ENCODE results near the gene PEX5L. TPM values are rescaled to one million over a fixed set of nuclear protein-coding genes. Genes with fewer than 3 reads are reported as not detected.
A peak's percentile ranks its signal among the peaks of the same experiment; 100 is the strongest.
"Not testable (repeated sequence)": the region's sequence is repeated elsewhere in the genome, so short reads cannot be mapped to it uniquely, and the experiment has no call there.

The PEX5L gene
- total RNA-seq, 1 experiment from 2014 or later, result not detected

GRCh38 chr3:179796421-179796820 lies 240.3 kb downstream of the PEX5L start:
- Histone ChIP-seq H3K4me3 (no peak overlapping the region), H3K9me3 (replicated peaks) (no peaks in the 10 kb centered on the region), H3K27ac (no peak overlapping the region), H3K4me1 (no peaks in the 10 kb centered on the region), H3K27me3 (no peaks in the 10 kb centered on the region), H3K36me3 (no peaks in the 10 kb centered on the region)
- no peak for DNase-seq

- Histone ChIP-seq H3K4me3 (no peak overlapping the region), H3K36me3 (no peaks in the 10 kb centered on the region), H3K9me3 (replicated peaks) (no peaks in the 10 kb centered on the region), H3K27me3 (no peaks in the 10 kb centered on the region), H3K27ac (no peak overlapping the region), H3K4me1 (no peaks in the 10 kb centered on the region)
- no peak for DNase-seq
Observed at GRCh38 chr3:179794355-179794754, 242.4 kb downstream of the PEX5L start.

- Histone ChIP-seq H3K36me3 (no peaks in the 10 kb centered on the region), H3K9me3 (replicated peaks) (no peaks in the 10 kb centered on the region), H3K27ac (no peak overlapping the region), H3K27me3 (no peaks in the 10 kb centered on the region), H3K4me1 (no peaks in the 10 kb centered on the region), H3K4me3 (no peak overlapping the region)
- no peak for DNase-seq
Observed at GRCh38 chr3:179791793-179792192, 244.9 kb downstream of the PEX5L start.

GRCh38 chr3:179788996-179789395 lies 247.7 kb downstream of the PEX5L start:
- no peak overlapping the region for H3K4me3 ChIP-seq
- H3K36me3 ChIP-seq, result no peaks in the 10 kb centered on the region
- H3K27ac ChIP-seq, result no peak overlapping the region
- H3K27me3 ChIP-seq, result no peaks in the 10 kb centered on the region
- H3K9me3 ChIP-seq (replicated peaks), result no peaks in the 10 kb centered on the region
- DNase-seq, result no peak
- H3K4me1 ChIP-seq, result no peaks in the 10 kb centered on the region

GRCh38 chr3:179782841-179783240 lies 253.9 kb downstream of the PEX5L start:
- H3K4me3 ChIP-seq; H3K9me3 ChIP-seq (replicated peaks); H3K4me1 ChIP-seq; H3K27me3 ChIP-seq; DNase-seq; H3K36me3 ChIP-seq; H3K27ac ChIP-seq: not testable (repeated sequence)

GRCh38 chr3:179775416-179776122 lies 261.2 kb downstream of the PEX5L start:
- Histone ChIP-seq H3K4me3 (no peak overlapping the region), H3K4me1 (no peaks in the 10 kb centered on the region), H3K36me3 (peaks cover 6% of the 10 kb centered on the region; the same call in 1 of the 2 replicates), H3K9me3 (replicated peaks) (no peaks in the 10 kb centered on the region), H3K27ac (no peak overlapping the region), H3K27me3 (no peaks in the 10 kb centered on the region)
- DNase-seq, result no peak

GRCh38 chr3:179772297-179772696 lies 264.4 kb downstream of the PEX5L start:
- H3K27ac ChIP-seq, result no peak overlapping the region
- DNase-seq, result no peak
- H3K4me3 ChIP-seq, result no peak overlapping the region
- H3K36me3 ChIP-seq, result 0 out of 2 replicates have a peak, but pooled peaks cover 8% of the 10 kb centered on the region
- no peaks in the 10 kb centered on the region for H3K27me3 ChIP-seq
- no peaks in the 10 kb centered on the region for H3K4me1 ChIP-seq
- H3K9me3 ChIP-seq (replicated peaks), result no peaks in the 10 kb centered on the region

- Histone ChIP-seq H3K4me3 (no peak overlapping the region), H3K27ac (no peak overlapping the region), H3K4me1 (no peaks in the 10 kb centered on the region), H3K36me3 (peaks cover 12% of the 10 kb centered on the region), H3K27me3 (no peaks in the 10 kb centered on the region), H3K9me3 (replicated peaks) (no peaks in the 10 kb centered on the region)
- DNase-seq, result no peak
Observed at GRCh38 chr3:179771797-179772196, 264.9 kb downstream of the PEX5L start.

- no peak for DNase-seq
- Histone ChIP-seq H3K27me3 (no peaks in the 10 kb centered on the region), H3K27ac (no peak overlapping the region)
Observed at GRCh38 chr3:179769411-179770247, 267.1 kb downstream of the PEX5L start.

GRCh38 chr3:179768080-179768479 lies 268.7 kb downstream of the PEX5L start:
- no peaks in the 10 kb centered on the region for H3K9me3 ChIP-seq (replicated peaks)
- no peak overlapping the region for H3K27ac ChIP-seq
- H3K27me3 ChIP-seq, result no peaks in the 10 kb centered on the region
- peak in 1 of 2 experiments; percentile 29 for DNase-seq
- peaks cover 14% of the 10 kb centered on the region for H3K36me3 ChIP-seq
- H3K4me3 ChIP-seq, result no peak overlapping the region
- H3K4me1 ChIP-seq, result no peaks in the 10 kb centered on the region

More at GRCh38 chr3:179769411-179770247, 267.1 kb downstream of the PEX5L start:
- H3K4me3 ChIP-seq, result no peak overlapping the region
- H3K36me3 ChIP-seq, result peaks cover 14% of the 10 kb centered on the region
- no peaks in the 10 kb centered on the region for H3K4me1 ChIP-seq
- H3K9me3 ChIP-seq (replicated peaks), result no peaks in the 10 kb centered on the region

GRCh38 chr3:179766416-179767133 lies 270.2 kb downstream of the PEX5L start:
- H3K4me3 ChIP-seq, result no peak overlapping the region
- H3K36me3 ChIP-seq, result peaks cover 16% of the 10 kb centered on the region
- H3K9me3 ChIP-seq (replicated peaks), result no peaks in the 10 kb centered on the region
- no peak overlapping the region for H3K27ac ChIP-seq
- no peak for DNase-seq
- H3K4me1 ChIP-seq, result no peaks in the 10 kb centered on the region
- H3K27me3 ChIP-seq, result no peaks in the 10 kb centered on the region

GRCh38 chr3:179765396-179765795 lies 271.3 kb downstream of the PEX5L start:
- DNase-seq, result no peak
- Histone ChIP-seq H3K36me3 (peaks cover 16% of the 10 kb centered on the region), H3K27me3 (no peaks in the 10 kb centered on the region), H3K4me3 (no peak overlapping the region), H3K4me1 (no peaks in the 10 kb centered on the region), H3K27ac (no peak overlapping the region), H3K9me3 (replicated peaks) (no peaks in the 10 kb centered on the region)

- Histone ChIP-seq H3K4me1 (no peaks in the 10 kb centered on the region), H3K4me3 (no peak overlapping the region), H3K27me3 (no peaks in the 10 kb centered on the region), H3K9me3 (replicated peaks) (no peaks in the 10 kb centered on the region), H3K36me3 (0 out of 2 replicates have a peak, but pooled peaks cover 2% of the 10 kb centered on the region), H3K27ac (no peak overlapping the region)
- DNase-seq, result no peak
Observed at GRCh38 chr3:179760944-179761343, 275.8 kb downstream of the PEX5L start.

GRCh38 chr3:179750720-179751328 lies 285.9 kb downstream of the PEX5L start:
- DNase-seq, result peak in 1 of 2 experiments; percentile 17

More at GRCh38 chr3:179750720-179751328, 285.9 kb downstream of the PEX5L start:
- Histone ChIP-seq H3K36me3 (no peaks in the 10 kb centered on the region; the same call in none of the 2 replicates), H3K27me3 (no peaks in the 10 kb centered on the region), H3K4me3 (no peak overlapping the region), H3K9me3 (replicated peaks) (no peaks in the 10 kb centered on the region), H3K4me1 (no peaks in the 10 kb centered on the region), H3K27ac (no peak overlapping the region)
